Measurements from ENCODE around the gene ZNF316. TPM values are rescaled to one million over a fixed set of nuclear protein-coding genes. Genes with fewer than 3 reads are reported as not detected.
A peak's percentile ranks its signal among the peaks of the same experiment; 100 is the strongest.
"Not testable (repeated sequence)": the region's sequence is repeated elsewhere in the genome, so short reads cannot be mapped to it uniquely, and the experiment has no call there.

The ZNF316 gene
- total RNA-seq, 2 donors from 2014 or later, result 29.1 to 69.5 TPM

- DNase-seq (no peak), ATAC-seq (no peak)
- no peak for TF ChIP-seq POLR2A (IDR thresholded peaks at IDR 0.05)
- no peak for TF ChIP-seq CTCF (IDR thresholded peaks at IDR 0.05)
- no peaks in the 10 kb centered on the region for H3K27me3 ChIP-seq
- intact Hi-C loops (cut with DNase I), result no loop called here
- H3K4me1 ChIP-seq, result peaks cover 7% of the 10 kb centered on the region
- H3K4me3 ChIP-seq, result no peak overlapping the region
- H3K9me3 ChIP-seq, result no peaks in the 10 kb centered on the region
- WGBS, 2 donors, result 93 to 94% methylated on average over 16 to 17 of the region's 17 CpGs
- no peak overlapping the region for H3K27ac ChIP-seq
- H3K36me3 ChIP-seq (replicated peaks in 1 of 2; ENCODE audit: insufficient read depth in 1 of 2, low read depth in 2 of 2), result peaks cover 2 to 7% of the 10 kb centered on the region in 2 donors
These were observed 18.7 kb downstream of the ZNF316 start for GRCh38 chr7:6655636-6656385.

GRCh38 chr7:6656413-6656812 lies 19.3 kb downstream of the ZNF316 start:
- Histone ChIP-seq H3K9me3 (no peaks in the 10 kb centered on the region), H3K36me3 (replicated peaks in 1 of 2; ENCODE audit: insufficient read depth in 1 of 2, low read depth in 2 of 2) (peaks cover 2 to 7% of the 10 kb centered on the region in 2 donors), H3K4me1 (peaks cover 7% of the 10 kb centered on the region), H3K27me3 (no peaks in the 10 kb centered on the region), H3K27ac (no peak overlapping the region), H3K4me3 (no peak overlapping the region)
- TF ChIP-seq POLR2A (IDR thresholded peaks at IDR 0.05), result no peak
- no peak for TF ChIP-seq CTCF (IDR thresholded peaks at IDR 0.05)
- ATAC-seq (no peak), DNase-seq (no peak)
- WGBS, 2 donors, result 93 to 94% methylated on average over 9 of the region's 9 CpGs
- intact Hi-C loops (cut with DNase I), result no loop called here

- 18 to 28% methylated on average over 10 to 11 of the region's 11 CpGs for WGBS, 2 donors
- peak; percentile 24 for ATAC-seq
- DNase-seq, result no peak
These were observed 21.7 kb downstream of the ZNF316 start for GRCh38 chr7:6658618-6659345.

GRCh38 chr7:6670851-6671250 lies 33.7 kb downstream of the ZNF316 start:
- intact Hi-C loops (cut with DNase I); DNase-seq; H3K36me3 ChIP-seq (replicated peaks in 1 of 2; ENCODE audit: insufficient read depth in 1 of 2, low read depth in 2 of 2); H3K4me1 ChIP-seq; H3K27me3 ChIP-seq; H3K4me3 ChIP-seq; ATAC-seq; H3K27ac ChIP-seq: not testable (repeated sequence)
- WGBS, 2 donors, result no CpG with 5 or more reads among the region's 34 CpGs
- H3K9me3 ChIP-seq, result peaks cover 0 to 27% (median 9%) of the 10 kb centered on the region in 3 donors

More at GRCh38 chr7:6658618-6659345, 21.7 kb downstream of the ZNF316 start:
- no peaks in the 10 kb centered on the region for H3K27me3 ChIP-seq
- no peak for TF ChIP-seq CTCF (IDR thresholded peaks at IDR 0.05)
- no peak for TF ChIP-seq POLR2A (IDR thresholded peaks at IDR 0.05)
- no peak overlapping the region for H3K4me3 ChIP-seq
- intact Hi-C loops (cut with DNase I), result no loop called here
- peaks cover 0 to 2% of the 10 kb centered on the region in 2 donors for H3K36me3 ChIP-seq (replicated peaks in 1 of 2; ENCODE audit: insufficient read depth in 1 of 2, low read depth in 2 of 2)
- H3K4me1 ChIP-seq, result peaks cover 7% of the 10 kb centered on the region
- H3K9me3 ChIP-seq, result no peaks in the 10 kb centered on the region
- no peak overlapping the region for H3K27ac ChIP-seq

- 76 to 92% methylated on average over 1 of the region's 1 CpG for WGBS, 2 donors
- no peak for TF ChIP-seq POLR2A (IDR thresholded peaks at IDR 0.05)
- no peak for TF ChIP-seq CTCF (IDR thresholded peaks at IDR 0.05)
- Histone ChIP-seq H3K27me3 (no peaks in the 10 kb centered on the region), H3K4me1 (no peaks in the 10 kb centered on the region), H3K4me3 (no peak overlapping the region), H3K36me3 (replicated peaks in 1 of 2; ENCODE audit: insufficient read depth in 1 of 2, low read depth in 2 of 2) (no peaks in the 10 kb centered on the region), H3K9me3 (peaks cover 0 to 74% (median 7%) of the 10 kb centered on the region in 3 donors), H3K27ac (no peak overlapping the region)
- ATAC-seq (no peak), DNase-seq (no peak)
- intact Hi-C loops (cut with DNase I), result no loop called here
These were observed 38.8 kb downstream of the ZNF316 start for GRCh38 chr7:6675807-6676405.

Measured in body of pancreas (tissue), 4 donors.